LoVo (cell line): ENCODE measurements around the gene CAMK2D.

Experiments
- DNase-seq: peaks from one replicate; pipeline ENCODE4 v3.0.0-alpha.2; 2016; ENCODE audit warnings: low spot score

CAMK2D gene

DNA sequence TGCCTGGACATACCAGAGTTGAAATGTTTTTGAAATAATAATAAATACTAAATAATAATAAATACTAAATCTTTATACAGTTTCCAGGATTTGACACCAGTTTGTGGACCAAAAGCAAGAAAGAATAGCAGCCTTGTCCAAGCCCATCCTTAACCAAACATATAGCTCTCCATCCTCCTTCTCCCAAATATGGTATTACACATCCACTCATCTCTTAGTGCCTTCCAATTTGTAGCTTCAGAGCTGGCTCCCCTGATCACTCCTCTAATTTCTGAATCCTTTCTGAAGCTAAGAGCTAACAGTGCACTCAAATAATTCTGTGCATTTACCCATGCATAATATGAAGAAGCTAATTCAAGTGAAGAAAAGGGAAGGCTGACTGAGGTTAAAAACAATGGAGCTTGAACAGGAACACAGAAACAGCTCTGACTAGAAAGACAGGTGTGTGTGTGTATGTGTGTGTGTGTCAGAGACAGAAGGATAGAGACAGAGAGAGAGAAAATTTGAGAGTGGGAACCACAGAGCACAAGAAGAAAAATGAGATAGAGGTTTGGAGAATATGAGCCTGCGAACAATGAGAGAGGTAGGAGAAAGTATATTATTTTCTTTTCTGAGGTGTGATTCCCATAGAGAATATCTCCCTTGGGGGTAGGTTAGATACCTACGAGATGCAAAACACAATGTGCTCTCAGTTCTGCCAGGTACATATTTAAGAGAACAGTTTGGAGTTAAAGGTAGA lies 123.5 kb downstream of the CAMK2D start:
- DNase-seq = no peak

DNA sequence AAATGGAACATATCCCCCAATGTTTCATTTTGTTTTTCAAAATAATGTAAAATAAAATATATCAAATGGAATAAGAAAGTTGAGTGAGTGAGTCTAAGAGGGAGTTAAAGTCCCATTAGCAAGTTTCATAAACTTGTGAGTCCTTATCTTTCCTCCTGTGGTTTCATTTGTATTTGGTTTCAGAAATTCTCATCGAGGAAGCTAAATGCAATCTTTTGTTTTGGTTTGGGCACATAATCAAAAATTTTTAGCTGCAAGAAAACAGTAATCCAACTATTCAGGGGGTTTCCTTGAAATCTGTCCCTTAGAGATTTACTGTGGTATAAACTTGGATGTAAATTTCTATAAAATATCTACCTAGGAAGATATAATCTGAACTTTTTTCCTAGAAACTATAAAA lies 124.2 kb downstream of the CAMK2D start:
- DNase-seq = no peak

DNA sequence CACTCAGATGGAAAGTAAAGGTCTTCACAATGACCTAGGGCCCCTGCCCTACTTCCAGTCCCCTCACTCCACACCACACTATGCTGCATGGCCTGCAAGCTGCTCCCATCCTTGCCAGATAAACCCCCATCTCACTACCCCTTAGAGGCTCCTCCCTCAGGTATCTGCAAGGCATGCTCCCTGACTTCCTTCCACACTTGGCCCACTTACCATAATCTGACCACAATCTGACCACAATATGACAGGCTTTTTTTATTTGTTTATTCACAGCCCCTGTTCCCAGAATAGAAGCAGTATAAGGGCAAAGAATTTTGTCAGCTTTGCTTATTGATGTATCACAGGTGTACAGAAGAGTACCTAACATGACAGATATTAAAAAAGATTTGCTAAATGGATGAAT lies 124.7 kb downstream of the CAMK2D start:
- peak; percentile 55 for DNase-seq

DNA sequence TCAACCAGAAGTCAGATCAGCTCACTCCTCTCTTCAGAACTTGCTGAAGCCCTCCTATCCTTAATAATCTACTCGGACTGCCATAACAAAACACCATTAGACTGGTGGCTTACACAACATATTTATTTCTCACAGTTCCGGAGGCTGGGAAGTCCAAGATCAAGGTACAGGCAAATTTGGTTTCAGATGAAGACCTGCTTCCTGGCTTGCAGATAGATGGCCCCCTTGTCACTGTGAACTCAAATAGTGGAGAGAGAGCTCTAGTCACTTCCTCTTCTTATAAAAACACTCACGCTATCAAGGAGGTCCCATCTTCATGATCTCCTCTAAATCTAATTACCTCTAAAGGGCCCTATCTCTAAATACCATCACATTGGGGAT lies 125.1 kb downstream of the CAMK2D start:
- DNase-seq = no peak

GRCh38 chr4:113635739-113636437 lies 125.7 kb downstream of the CAMK2D start:
- no peak for DNase-seq

GRCh38 chr4:113634081-113634969 lies 127.2 kb downstream of the CAMK2D start:
- DNase-seq = no peak

GRCh38 chr4:113633467-113633866 lies 128.1 kb downstream of the CAMK2D start:
- no peak for DNase-seq

DNA sequence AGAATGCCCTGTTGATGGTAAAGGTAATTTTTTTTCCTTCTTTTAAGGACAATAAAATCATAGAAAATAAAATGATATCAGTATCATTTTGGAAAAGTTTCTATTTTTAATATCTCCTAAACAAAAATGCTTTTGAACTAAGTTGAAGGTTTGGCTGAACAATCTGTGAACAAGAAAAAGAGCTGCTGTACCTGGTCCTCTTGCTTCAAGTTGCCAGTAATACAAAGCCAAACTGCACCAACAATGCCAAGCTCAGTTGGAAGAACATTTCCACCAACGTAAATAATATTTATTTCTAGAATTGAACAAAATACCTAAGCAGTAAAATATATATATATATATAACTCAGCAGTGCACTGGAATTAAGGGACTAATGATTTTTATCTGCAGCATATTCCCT lies 132.8 kb downstream of the CAMK2D start:
- no peak for DNase-seq

GRCh38 chr4:113627321-113627720 lies 134.2 kb downstream of the CAMK2D start:
- no peak for DNase-seq

- no peak for DNase-seq
Measured at GRCh38 chr4:113625902-113626301, 135.6 kb downstream of the CAMK2D start.

DNA sequence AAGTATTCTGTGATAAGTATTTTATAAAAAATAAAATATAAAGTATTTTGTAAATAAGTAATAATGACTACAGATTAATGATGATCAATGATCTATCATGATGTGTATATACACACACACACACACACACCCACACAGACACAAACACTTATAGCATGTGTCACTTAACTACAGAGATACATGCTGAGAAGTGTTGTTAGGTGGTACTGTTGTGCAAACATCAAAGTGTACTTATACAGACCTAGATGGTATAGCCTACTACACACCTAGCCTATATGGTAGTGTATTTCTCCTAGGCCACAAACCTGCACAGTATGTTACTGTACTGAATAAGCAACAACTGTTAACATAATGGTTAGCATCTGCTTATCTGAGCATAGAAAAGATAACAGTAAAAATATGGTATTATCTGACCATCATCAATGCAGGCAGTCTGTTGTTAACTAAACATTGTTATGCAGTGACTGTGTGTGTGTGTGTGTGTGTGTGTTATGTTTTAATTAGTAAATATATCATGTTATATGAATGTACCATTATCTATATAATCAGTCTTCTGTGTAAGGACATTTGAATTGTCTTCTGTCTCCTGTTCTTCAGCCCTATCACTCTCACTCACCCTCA lies 138.2 kb downstream of the CAMK2D start:
- DNase-seq = no peak

DNA sequence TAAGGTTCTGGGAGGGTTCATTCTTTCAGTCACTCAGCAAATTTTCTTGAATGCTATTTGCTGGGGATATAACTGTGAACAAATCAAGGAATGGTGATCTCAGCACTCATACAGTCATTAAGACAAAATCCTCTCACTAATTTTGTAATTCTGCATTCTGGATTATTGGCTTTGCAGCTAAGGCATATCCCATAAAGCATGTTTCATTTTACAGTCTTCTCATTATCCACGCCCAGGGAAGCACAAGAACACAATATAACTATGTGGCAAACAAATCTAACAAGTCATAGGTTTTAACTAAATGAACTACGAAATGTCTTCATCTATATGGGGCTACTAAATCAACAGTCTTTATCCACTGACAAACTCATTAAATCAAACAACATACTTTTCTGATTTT lies 139.9 kb downstream of the CAMK2D start:
- no peak for DNase-seq

DNA sequence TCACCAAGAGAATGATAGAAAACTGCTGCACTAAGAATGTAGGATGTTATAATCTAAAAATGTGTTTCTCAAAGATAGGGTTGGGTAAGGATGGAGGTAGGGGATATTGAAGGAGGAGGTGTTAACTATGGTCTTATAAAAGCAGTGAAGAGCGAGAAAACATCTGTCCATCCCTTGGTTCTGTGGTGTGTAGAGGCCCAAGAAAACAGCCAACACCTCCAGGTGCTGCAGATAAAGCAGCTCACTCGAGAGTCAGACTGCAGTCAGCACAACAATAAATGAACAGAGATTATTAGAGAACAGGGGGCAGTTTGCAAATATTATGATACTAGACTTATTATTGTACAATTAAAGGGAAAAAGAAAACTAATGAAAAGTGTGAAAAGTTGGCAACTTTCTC lies 141.5 kb downstream of the CAMK2D start:
- no peak for DNase-seq

GRCh38 chr4:113619526-113619925 lies 142.0 kb downstream of the CAMK2D start:
- DNase-seq = no peak

- DNase-seq = no peak
Measured at GRCh38 chr4:113618205-113618604, 143.3 kb downstream of the CAMK2D start.

DNA sequence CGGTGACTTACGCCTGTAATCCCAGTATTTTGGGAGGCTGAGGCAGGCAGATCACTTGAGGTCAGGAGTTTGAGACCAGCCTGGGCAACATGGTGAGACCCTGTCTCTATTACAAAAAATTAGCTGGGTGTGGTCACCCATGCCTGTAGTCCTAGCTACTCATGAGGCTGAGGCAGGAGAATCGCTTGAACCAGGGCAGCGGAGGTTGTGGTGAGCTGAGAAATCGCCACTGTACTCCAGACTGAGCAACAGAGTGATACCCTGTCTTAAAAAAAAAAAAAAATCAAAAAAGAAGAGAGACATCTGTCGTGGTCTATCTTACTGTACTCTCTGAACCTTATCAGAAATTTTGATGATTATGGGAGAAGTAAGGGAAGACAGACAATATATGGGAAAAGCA lies 144.3 kb downstream of the CAMK2D start:
- no peak for DNase-seq

GRCh38 chr4:113616443-113616842 lies 145.1 kb downstream of the CAMK2D start:
- no peak for DNase-seq

- DNase-seq = no peak
Measured at GRCh38 chr4:113614414-113614813, 147.1 kb downstream of the CAMK2D start.

- DNase-seq = no peak
Measured at GRCh38 chr4:113613503-113613902, 148.0 kb downstream of the CAMK2D start.

- DNase-seq = no peak
Measured at GRCh38 chr4:113610537-113610936, 151.0 kb downstream of the CAMK2D start.

GRCh38 chr4:113607998-113608397 lies 153.5 kb downstream of the CAMK2D start:
- no peak for DNase-seq

- no peak for DNase-seq
Measured at GRCh38 chr4:113607147-113607720, 154.3 kb downstream of the CAMK2D start.
